HepG2 (cell line): ENCODE measurements around the gene STAT6. TPM values are rescaled to one million over a fixed set of nuclear protein-coding genes. Genes with fewer than 3 reads are reported as not detected.
A peak's percentile ranks its signal among the peaks of the same experiment; 100 is the strongest.

Source experiments
- GRHL1 ChIP-seq: sonication (generic); formaldehyde crosslinking; conservative IDR thresholded peaks from 2 replicates; pipeline ENCODE4 v1.8.0; 2022; ENCODE audit warnings: missing genetic modification reagents
- HCFC1 ChIP-seq: fragments of 150-350 bp; IDR thresholded peaks from 2 replicates; pipeline ENCODE4 v1.6.1; 2014; ENCODE audit warnings: low read depth, low read length
- KIAA2018 ChIP-seq: sonication (generic); formaldehyde crosslinking; IDR thresholded peaks from 2 replicates; pipeline ENCODE4 v1.5.0; 2020; ENCODE audit warnings: mild to moderate bottlenecking, missing genetic modification reagents, borderline replicate concordance
- RFX1 ChIP-seq: fragments of 450-650 bp; IDR thresholded peaks from 2 replicates; pipeline ENCODE4 v1.6.1; 2017
- SIN3B ChIP-seq: fragments of 150-350 bp; IDR thresholded peaks from 2 replicates; pipeline ENCODE4 v1.6.1; 2014; ENCODE audit warnings: low read length
- SIX1 ChIP-seq: sonication (generic); formaldehyde crosslinking; IDR thresholded peaks from 2 replicates; pipeline ENCODE4 v1.4.0; 2020; ENCODE audit warnings: missing genetic modification reagents, borderline replicate concordance
- TEAD3 ChIP-seq: optimal IDR thresholded peaks from 2 replicates; pipeline ENCODE3; 2016; ENCODE audit warnings: borderline replicate concordance
- ZNF17 ChIP-seq: sonication (generic); formaldehyde crosslinking; IDR thresholded peaks from 2 replicates; pipeline ENCODE4 v1.5.0; 2020; ENCODE audit warnings: mild to moderate bottlenecking, missing genetic modification reagents
- ZNF296 ChIP-seq: sonication (generic); formaldehyde crosslinking; conservative IDR thresholded peaks from 2 replicates; pipeline ENCODE4 v1.5.0; 2020; ENCODE audit warnings: mild to moderate bottlenecking, missing genetic modification reagents
- ZNF44 ChIP-seq: sonication (generic); formaldehyde crosslinking; IDR thresholded peaks from 2 replicates; pipeline ENCODE4 v1.5.1; 2020; ENCODE audit warnings: mild to moderate bottlenecking, missing genetic modification reagents
- ZNF556 ChIP-seq: sonication (generic); formaldehyde crosslinking; IDR thresholded peaks from 2 replicates; pipeline ENCODE4 v1.4.0; 2020; ENCODE audit warnings: mild to moderate bottlenecking, missing genetic modification reagents, borderline replicate concordance
- ZNF605 ChIP-seq: sonication (generic); formaldehyde crosslinking; IDR thresholded peaks from 2 replicates; pipeline ENCODE4 v1.8.0; 2022; ENCODE audit warnings: mild to moderate bottlenecking, missing genetic modification reagents
- ZNF782 ChIP-seq: sonication (generic); formaldehyde crosslinking; IDR thresholded peaks from 2 replicates; pipeline ENCODE4 v1.4.0; 2020; ENCODE audit warnings: missing genetic modification reagents, mild to moderate bottlenecking, borderline replicate concordance
- polyA plus RNA-seq, 8 experiments: library from polyadenylated mRNA; depleted of rRNA in 3 of 8; stranded (reverse) in 7 of 8; unstranded in 1 of 8; fragments of >200 nt; fragmentation: Illumina TruSeq in 4 of 8; extraction: Trizol in 4 of 8; gene quantifications; 2 replicates each; pipeline versions ENCODE4 v1.2.1 to v1.2.3, GENCODE V29; 2011 to 2016; ENCODE audit warnings: low read depth in 4 of 8, missing spikeins in 1 of 8, mixed read lengths in 1 of 8; ENCODE audit not compliant: insufficient read depth in 1 of 8
- total RNA-seq, 5 experiments: library from RNA; depleted of rRNA; stranded (reverse); fragments of >200 nt; fragmentation: Illumina TruSeq; extraction: Trizol; gene quantifications; 2 replicates each; pipeline ENCODE4 v1.2.3, GENCODE V29; 2016; ENCODE audit warnings: low read depth in 1 of 5
- TF ChIP-seq, protein P1 (sequence below): sonication (generic); formaldehyde crosslinking; IDR thresholded peaks from 2 replicates; pipeline ENCODE4 v1.4.0; 2020; ENCODE audit warnings: missing genetic modification reagents, mild to moderate bottlenecking, borderline replicate concordance
- TF ChIP-seq, protein P2 (sequence below): IDR thresholded peaks from 2 replicates; pipeline ENCODE4 v1.6.1; 2016; ENCODE audit warnings: mild to moderate bottlenecking

The STAT6 gene
- total and polyA plus RNA-seq, 2 of the 13 experiments (the other 11 are each of a cell fraction or from before 2014, with no cell fraction given), result 28.0 to 62.2 TPM

GRCh38 chr12:57111031-57111734, at the start of gene STAT6 (continued):
- TF ChIP-seq, protein P1, sequence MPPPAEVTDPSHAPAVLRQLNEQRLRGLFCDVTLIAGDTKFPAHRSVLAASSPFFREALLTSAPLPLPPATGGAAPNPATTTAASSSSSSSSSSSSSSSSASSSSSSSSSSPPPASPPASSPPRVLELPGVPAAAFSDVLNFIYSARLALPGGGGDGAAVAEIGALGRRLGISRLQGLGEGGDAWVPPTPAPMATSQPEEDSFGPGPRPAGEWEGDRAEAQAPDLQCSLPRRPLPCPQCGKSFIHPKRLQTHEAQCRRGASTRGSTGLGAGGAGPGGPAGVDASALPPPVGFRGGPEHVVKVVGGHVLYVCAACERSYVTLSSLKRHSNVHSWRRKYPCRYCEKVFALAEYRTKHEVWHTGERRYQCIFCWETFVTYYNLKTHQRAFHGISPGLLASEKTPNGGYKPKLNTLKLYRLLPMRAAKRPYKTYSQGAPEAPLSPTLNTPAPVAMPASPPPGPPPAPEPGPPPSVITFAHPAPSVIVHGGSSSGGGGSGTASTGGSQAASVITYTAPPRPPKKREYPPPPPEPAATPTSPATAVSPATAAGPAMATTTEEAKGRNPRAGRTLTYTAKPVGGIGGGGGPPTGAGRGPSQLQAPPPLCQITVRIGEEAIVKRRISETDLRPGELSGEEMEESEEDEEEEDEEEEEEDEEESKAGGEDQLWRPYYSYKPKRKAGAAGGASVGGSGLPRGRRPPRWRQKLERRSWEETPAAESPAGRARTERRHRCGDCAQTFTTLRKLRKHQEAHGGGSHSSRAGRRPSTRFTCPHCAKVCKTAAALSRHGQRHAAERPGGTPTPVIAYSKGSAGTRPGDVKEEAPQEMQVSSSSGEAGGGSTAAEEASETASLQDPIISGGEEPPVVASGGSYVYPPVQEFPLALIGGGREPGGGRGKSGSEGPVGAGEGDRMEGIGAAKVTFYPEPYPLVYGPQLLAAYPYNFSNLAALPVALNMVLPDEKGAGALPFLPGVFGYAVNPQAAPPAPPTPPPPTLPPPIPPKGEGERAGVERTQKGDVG (CRISPR knock-in tag), result no peak
- TF ChIP-seq ZNF296 (CRISPR knock-in tag) (no peak), GRHL1 (no peak), ZNF17 (no peak), TEAD3 (CRISPR knock-in tag) (peak; percentile 8), ZNF556 (CRISPR knock-in tag) (no peak), RFX1 (no peak), HCFC1 (no peak), SIN3B (no peak), ZNF782 (CRISPR knock-in tag) (no peak), KIAA2018 (CRISPR knock-in tag) (no peak), ZNF605 (no peak), SIX1 (CRISPR knock-in tag) (0 out of 2 replicates have a peak, but pooled peaks have one; percentile 15), ZNF44 (CRISPR knock-in tag) (no peak)
- TF ChIP-seq, protein P2, sequence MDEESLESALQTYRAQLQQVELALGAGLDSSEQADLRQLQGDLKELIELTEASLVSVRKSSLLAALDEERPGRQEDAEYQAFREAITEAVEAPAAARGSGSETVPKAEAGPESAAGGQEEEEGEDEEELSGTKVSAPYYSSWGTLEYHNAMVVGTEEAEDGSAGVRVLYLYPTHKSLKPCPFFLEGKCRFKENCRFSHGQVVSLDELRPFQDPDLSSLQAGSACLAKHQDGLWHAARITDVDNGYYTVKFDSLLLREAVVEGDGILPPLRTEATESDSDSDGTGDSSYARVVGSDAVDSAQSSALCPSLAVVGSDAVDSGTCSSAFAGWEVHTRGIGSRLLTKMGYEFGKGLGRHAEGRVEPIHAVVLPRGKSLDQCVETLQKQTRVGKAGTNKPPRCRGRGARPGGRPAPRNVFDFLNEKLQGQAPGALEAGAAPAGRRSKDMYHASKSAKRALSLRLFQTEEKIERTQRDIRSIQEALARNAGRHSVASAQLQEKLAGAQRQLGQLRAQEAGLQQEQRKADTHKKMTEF (CRISPR knock-in tag), result no peak
